Measurements from ENCODE around the gene KIF16B.

Gene KIF16B

GRCh38 chr20:16400234-16400633, 173.0 kb downstream of the KIF16B start:
- no peak for DNase-seq (ENCODE audit: low read depth)

GRCh38 chr20:16399801-16400200, 173.4 kb downstream of the KIF16B start:
- DNase-seq (ENCODE audit: low read depth) = no peak

GRCh38 chr20:16397086-16397485, 176.2 kb downstream of the KIF16B start:
- DNase-seq (ENCODE audit: low read depth) = no peak

- no peak for DNase-seq (ENCODE audit: low read depth)
Measured at GRCh38 chr20:16395366-16395765, 177.9 kb downstream of the KIF16B start.

GRCh38 chr20:16394784-16395183, 178.5 kb downstream of the KIF16B start:
- DNase-seq (ENCODE audit: low read depth) = no peak

- DNase-seq (ENCODE audit: low read depth) = no peak
Measured at GRCh38 chr20:16393836-16394235, 179.4 kb downstream of the KIF16B start.

- DNase-seq (ENCODE audit: low read depth) = no peak
Measured at GRCh38 chr20:16393297-16393696, 180.0 kb downstream of the KIF16B start.

- DNase-seq (ENCODE audit: low read depth) = no peak
Measured at GRCh38 chr20:16392346-16392745, 180.9 kb downstream of the KIF16B start.

GRCh38 chr20:16390991-16391390, 182.3 kb downstream of the KIF16B start:
- DNase-seq (ENCODE audit: low read depth) = no peak

- no peak for DNase-seq (ENCODE audit: low read depth)
Measured at GRCh38 chr20:16388731-16389130, 184.5 kb downstream of the KIF16B start.

GRCh38 chr20:16387666-16388065, 185.6 kb downstream of the KIF16B start:
- no peak for DNase-seq (ENCODE audit: low read depth)

- DNase-seq (ENCODE audit: low read depth) = no peak
Measured at GRCh38 chr20:16385891-16386290, 187.4 kb downstream of the KIF16B start.

GRCh38 chr20:16385462-16385861, 187.8 kb downstream of the KIF16B start:
- no peak for DNase-seq (ENCODE audit: low read depth)

- DNase-seq (ENCODE audit: low read depth) = no peak
Measured at GRCh38 chr20:16381444-16381843, 191.8 kb downstream of the KIF16B start.

GRCh38 chr20:16378712-16379370, 194.4 kb downstream of the KIF16B start:
- no peak for DNase-seq (ENCODE audit: low read depth)

GRCh38 chr20:16378122-16378521, 195.1 kb downstream of the KIF16B start:
- no peak for DNase-seq (ENCODE audit: low read depth)

- no peak for DNase-seq (ENCODE audit: low read depth)
Measured at GRCh38 chr20:16369441-16369840, 203.8 kb downstream of the KIF16B start.

GRCh38 chr20:16368645-16369292, 204.5 kb downstream of the KIF16B start:
- no peak for DNase-seq (ENCODE audit: low read depth)

- no peak for DNase-seq (ENCODE audit: low read depth)
Measured at GRCh38 chr20:16367948-16368560, 205.2 kb downstream of the KIF16B start.

GRCh38 chr20:16366529-16366928, 206.7 kb downstream of the KIF16B start:
- DNase-seq (ENCODE audit: low read depth) = no peak

- no peak for DNase-seq (ENCODE audit: low read depth)
Measured at GRCh38 chr20:16364320-16364687, 208.9 kb downstream of the KIF16B start.

GRCh38 chr20:16363506-16364319, 209.5 kb downstream of the KIF16B start:
- DNase-seq (ENCODE audit: low read depth) = no peak

- no peak for DNase-seq (ENCODE audit: low read depth)
Measured at GRCh38 chr20:16362642-16363041, 210.6 kb downstream of the KIF16B start.
